Lower leg skin (tissue), 3 donors: ENCODE data around the gene ADGRG3.

ENCODE experiments used
- POLR2A ChIP-seq, 2 donors: fragments of 450-650 bp; IDR thresholded peaks; one replicate each; pipeline ENCODE4 v1.6.1; 2016 to 2017; ENCODE audit warnings: antibody characterized with exemption in 2 of 2, mild to moderate bottlenecking in 1 of 2, moderate library complexity in 1 of 2
- TF ChIP-seq, protein P1 (sequence below), 3 donors: fragments of 450-650 bp; IDR thresholded peaks; one replicate each; pipeline ENCODE4 v1.5.1; 2016; ENCODE audit warnings: antibody characterized with exemption in 3 of 3, mild to moderate bottlenecking in 3 of 3, moderate library complexity in 2 of 3

DNA sequence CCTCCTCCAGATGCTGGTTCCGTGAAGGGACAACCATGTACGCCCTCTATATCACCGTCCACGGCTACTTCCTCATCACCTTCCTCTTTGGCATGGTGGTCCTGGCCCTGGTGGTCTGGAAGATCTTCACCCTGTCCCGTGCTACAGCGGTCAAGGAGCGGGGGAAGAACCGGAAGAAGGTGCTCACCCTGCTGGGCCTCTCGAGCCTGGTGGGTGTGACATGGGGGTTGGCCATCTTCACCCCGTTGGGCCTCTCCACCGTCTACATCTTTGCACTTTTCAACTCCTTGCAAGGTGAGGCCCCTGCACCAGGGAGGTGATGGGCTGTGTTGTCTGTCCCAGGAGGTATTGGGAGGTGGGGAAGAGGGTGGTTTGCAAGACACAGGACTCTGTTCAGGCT is 17.5 kb downstream of the ADGRG3 start:
- TF ChIP-seq, protein P1, sequence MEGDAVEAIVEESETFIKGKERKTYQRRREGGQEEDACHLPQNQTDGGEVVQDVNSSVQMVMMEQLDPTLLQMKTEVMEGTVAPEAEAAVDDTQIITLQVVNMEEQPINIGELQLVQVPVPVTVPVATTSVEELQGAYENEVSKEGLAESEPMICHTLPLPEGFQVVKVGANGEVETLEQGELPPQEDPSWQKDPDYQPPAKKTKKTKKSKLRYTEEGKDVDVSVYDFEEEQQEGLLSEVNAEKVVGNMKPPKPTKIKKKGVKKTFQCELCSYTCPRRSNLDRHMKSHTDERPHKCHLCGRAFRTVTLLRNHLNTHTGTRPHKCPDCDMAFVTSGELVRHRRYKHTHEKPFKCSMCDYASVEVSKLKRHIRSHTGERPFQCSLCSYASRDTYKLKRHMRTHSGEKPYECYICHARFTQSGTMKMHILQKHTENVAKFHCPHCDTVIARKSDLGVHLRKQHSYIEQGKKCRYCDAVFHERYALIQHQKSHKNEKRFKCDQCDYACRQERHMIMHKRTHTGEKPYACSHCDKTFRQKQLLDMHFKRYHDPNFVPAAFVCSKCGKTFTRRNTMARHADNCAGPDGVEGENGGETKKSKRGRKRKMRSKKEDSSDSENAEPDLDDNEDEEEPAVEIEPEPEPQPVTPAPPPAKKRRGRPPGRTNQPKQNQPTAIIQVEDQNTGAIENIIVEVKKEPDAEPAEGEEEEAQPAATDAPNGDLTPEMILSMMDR (IDR thresholded peaks at IDR 0.05), result no peak
- TF ChIP-seq POLR2A (IDR thresholded peaks at IDR 0.05), result no peak
